GM19351 (cell line): ENCODE data around the gene SYVN1.
"Not testable (repeated sequence)": the region's sequence is repeated elsewhere in the genome, so short reads cannot be mapped to it uniquely, and the experiment has no call there.

ENCODE experiments used
- ATAC-seq: cut with Tn5 transposase; IDR thresholded peaks from one replicate; pipeline ENCODE4 v1.9.1; 2021; ENCODE audit warnings: mild to moderate bottlenecking, moderate library complexity; ENCODE audit not compliant: unreplicated experiment

The SYVN1 gene

DNA sequence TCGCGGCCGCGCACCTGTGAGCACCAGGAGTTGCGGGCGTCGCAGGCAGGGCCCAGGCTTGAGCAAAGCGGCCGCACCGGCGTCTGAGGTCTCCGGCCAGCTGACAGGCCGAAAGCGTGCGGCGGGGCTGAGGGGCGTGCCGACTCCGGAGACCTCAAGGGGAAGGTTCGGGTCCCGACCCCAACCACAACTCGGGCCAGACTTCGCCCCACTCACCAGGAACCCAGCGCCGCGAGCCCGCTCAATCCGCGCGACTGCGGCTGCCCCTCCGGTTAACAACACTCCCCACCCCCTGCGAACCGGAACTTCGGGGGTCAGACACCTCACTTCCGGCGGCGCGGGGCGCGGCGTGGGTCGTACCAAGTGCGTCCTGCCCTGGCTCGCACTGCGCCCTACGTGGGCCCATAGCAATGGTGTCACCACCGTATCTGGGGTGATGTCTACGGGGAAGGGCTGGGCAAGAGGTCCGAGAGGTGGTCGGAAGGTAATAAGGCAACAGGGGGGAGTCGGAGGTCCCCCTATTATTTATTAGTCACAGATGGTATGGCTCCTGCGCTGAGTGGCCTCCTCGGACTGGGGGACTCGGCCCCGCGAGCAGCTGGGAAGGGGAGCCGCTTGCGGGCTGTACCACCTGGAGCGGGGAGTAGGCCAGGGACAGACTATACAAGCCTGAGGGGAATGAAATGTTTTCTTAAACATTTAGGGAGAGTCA lies at the start of gene SYVN1:
Gene SYVN1 (minus strand): TSS at position 280 of the 712 bp plus-strand sequence. CDS start 918 bp downstream, outside the sequence.
- ATAC-seq: peak; percentile 56

- no peak for ATAC-seq
Measured at GRCh38 chr11:65183201-65183891, 49.0 kb upstream of the SYVN1 start.

DNA sequence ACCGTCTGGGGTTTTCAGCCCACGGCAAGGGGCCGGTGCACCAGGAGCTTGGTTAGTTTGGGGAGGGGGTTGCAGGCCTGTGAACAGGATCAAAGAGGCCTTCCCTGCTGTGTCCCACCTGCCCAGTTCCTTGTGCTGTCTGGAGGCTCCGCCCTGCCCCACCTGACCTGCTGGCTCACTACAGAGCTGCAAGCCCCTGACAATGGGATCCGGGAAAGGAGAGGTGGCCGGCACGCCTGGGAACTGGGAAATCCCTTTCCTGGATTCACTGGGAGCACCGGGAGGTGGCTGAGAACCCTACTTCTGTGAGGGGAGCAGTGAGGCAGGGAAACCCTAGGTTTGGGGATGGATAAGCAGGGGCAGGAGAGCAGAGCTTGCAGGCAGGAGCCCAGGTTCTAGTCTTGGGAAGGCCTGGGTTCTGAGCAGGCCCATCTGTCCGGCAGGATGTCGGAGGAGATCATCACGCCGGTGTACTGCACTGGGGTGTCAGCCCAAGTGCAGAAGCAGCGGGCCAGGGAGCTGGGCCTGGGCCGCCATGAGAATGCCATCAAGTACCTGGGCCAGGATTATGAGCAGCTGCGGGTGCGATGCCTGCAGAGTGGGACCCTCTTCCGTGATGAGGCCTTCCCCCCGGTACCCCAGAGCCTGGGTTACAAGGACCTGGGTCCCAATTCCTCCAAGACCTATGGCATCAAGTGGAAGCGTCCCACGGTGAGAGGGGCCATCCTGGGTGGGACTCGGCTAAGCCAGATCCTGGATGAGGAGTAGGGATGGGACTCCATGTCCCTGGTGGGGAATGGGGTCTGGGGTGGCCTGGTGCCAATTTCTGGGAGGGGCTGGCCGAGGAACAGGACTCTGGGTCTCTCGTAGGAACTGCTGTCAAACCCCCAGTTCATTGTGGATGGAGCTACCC lies 48.2 kb upstream of the SYVN1 start:
- ATAC-seq: no peak

- ATAC-seq: peak; percentile 52
Measured at GRCh38 chr11:65181569-65182257, 47.4 kb upstream of the SYVN1 start, which contains the start of gene CAPN1. Gene CAPN1, plus strand, starts transcription at chr11:65181928. Its CDS starts 774 bp downstream, at chr11:65182702.

- ATAC-seq: peak; percentile 61
Measured at GRCh38 chr11:65180877-65181568, 46.7 kb upstream of the SYVN1 start.

- ATAC-seq: not testable (repeated sequence)
Measured at GRCh38 chr11:65174571-65175010, 40.3 kb upstream of the SYVN1 start.

DNA sequence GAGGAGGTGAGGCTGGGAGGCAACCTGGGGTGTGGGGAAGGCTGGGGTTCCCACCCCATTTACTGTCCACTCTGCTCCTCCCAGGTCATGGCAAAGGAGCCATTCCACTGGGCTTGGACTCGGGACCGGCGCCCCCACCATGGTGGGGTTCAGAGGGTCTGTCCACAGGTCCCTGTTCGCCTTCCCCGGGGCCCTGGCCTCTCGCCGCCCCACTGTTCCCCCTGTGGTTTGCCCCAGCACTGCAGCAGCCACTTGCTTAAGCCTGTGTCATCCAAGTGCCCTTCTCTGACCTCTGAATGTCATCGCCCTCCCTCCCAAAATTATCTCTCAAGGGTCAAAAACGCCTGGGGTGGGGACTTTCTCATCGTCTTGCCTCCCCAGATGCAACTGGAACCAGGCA lies 38.3 kb upstream of the SYVN1 start:
- ATAC-seq: no peak

- ATAC-seq: no peak
Measured at GRCh38 chr11:65170058-65170534, 35.8 kb upstream of the SYVN1 start, which contains the start of gene SPDYC. Gene SPDYC, plus strand, starts transcription at chr11:65170233. Its CDS starts 1,125 bp downstream, at chr11:65171358.

GRCh38 chr11:65169164-65169641 lies 34.9 kb upstream of the SYVN1 start:
- ATAC-seq: no peak

DNA sequence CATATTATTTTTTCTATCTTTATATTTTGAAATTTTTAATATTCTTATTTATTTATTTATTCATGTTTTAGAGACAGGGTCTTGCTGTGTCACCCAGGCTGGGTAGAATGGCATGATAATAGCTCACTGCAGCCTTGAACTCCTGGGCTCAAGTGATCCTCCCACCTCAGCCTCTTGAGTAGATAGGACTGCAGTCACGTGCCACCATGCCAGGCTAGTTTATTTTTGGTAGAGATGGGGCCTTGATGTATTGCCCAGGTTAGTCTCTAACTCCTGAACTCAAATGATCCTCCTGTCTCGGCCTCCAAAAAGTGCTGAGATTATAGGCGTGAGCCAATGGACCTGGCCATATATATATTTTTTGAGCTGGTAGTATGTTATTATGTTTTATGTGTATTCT lies 33.3 kb upstream of the SYVN1 start:
- ATAC-seq: no peak

DNA sequence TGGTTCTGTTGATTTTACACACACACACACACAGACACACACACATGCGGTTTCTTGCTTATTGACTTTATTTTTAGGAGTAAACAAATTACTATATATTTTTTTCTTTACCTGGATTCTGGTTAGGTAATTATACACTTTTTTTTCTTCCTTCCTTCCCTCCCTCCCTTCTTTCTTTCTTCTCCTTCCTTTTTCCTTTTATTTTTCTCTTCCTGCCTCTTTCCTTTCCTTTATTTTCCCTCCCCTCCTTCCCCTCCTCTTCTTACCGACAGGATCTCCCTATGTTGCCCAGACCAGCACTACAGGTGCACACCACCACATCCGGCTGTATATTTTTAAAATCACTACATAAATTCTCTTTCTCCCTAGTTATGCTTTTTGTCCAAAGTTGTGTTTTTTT lies 32.6 kb upstream of the SYVN1 start:
- no peak for ATAC-seq

DNA sequence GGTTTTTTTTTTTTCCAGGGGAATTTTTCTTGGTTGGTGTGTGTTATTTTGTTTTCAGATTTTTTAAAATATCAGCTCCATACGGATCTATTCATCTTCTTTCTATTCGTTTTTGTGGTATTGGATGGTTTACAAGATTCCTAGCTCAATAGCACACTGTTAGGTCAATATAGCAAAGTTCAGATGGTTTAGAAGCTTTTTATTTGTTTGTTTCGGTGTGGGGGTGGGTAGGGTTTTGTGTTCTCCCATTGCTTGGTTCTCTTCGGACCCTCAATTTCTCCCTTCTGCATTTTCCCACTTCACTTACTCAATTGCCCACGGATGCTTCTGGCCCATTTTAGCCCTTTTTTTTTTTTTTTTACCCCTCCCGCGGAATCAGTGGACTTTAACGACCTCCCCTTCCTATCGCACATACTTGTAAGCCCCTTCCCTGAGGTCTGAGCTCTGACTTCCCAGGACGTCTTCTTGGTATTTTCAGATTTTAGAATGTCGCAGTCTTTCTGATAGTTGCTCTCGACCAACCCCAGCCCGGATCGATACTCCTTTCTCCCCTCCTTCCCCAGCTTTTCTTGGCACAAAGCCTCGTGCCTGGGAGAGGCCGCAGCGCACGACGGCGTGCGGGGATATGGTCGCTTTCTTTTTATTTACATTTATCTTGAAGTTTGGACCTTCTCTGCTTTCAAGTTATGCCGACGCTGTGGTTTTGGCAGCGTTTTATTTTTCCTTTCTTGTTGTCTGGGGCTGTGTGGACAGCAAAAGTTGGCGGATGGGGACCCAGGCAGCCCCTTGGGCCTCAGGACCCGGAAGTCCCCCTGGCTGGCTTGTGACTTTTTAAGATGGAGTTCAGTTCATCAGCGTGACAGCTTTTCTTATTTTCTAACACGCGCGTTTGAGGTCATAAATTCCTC lies 31.3 kb upstream of the SYVN1 start:
- no peak for ATAC-seq

DNA sequence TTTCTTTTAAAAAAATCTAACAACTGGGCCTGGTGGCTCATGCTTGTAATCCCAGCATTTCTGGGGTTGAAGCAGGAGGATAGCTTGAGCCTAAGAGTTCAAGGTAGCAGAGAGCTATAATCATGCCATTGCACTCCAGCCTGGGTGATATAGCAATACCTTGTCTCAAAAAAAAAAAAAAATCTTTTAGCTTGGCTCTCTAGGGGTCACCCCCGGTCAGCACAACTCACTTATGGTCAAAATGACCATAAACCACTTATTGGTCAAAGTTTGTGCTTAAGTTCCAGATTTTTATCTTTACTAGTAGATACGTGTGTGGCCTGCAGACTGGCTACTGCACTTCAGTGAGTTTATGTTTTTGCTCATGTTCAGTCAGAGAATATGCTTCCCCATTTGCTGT lies 29.4 kb upstream of the SYVN1 start:
- no peak for ATAC-seq

DNA sequence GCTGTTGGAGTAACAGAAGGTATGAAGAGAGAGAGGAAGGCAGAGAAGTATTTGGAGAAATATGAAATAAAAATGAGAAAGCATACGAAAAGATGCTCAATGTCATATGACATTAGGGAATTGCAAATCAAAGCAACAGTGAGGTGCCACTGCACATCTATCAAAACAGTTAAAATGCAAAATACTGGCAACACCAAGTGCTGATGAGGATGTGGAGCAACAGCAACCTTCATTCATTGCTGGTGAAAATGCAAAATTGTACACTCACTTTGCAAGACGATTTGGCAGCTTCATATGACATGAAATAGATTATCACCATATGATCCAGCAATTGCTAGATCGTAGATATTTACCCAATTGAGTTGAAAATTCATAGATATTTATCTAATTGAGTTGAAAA lies 26.3 kb upstream of the SYVN1 start:
- no peak for ATAC-seq

- no peak for ATAC-seq
Measured at GRCh38 chr11:65159012-65159411, 24.7 kb upstream of the SYVN1 start.

DNA sequence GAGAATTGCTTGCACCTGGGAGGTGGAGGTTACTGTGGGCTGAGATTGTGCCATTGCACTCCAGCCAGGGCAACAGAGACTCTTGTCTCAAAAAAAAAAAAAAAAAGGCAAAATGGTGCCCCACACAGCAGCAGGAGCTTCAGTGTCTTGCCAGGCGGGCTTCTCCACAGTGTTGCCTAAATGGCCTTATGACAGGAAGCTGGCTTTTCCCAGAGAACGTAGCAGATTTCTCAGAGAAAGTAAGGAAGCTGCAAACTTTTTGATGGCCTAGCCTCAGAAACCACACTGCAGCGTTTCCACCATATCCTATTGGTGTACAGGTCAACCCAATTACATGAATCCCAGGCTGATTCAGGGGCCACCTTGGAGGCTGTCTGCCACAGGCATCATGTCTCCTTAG lies 23.0 kb upstream of the SYVN1 start:
- no peak for ATAC-seq

DNA sequence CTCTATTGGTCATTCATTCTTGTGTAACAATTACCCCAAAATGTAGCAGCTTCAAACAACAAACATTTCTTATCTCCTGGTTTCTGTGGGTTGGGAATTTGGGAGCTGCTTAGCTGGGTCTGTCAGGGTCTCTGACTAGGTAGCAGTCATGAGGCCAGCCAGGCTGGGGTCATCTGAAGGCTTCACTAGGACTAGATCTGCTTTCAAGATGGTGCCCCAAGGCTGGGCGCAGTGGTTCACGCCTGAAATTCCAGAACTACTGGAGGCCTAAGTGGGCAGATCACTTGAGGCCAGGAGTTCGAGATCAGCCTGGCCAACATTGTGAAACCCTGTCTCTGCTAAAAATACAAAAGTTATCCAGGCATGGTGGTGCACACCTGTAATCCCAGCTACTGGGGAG lies 22.6 kb upstream of the SYVN1 start:
- ATAC-seq: no peak

- ATAC-seq: no peak
Measured at GRCh38 chr11:65156256-65156655, 21.9 kb upstream of the SYVN1 start.

DNA sequence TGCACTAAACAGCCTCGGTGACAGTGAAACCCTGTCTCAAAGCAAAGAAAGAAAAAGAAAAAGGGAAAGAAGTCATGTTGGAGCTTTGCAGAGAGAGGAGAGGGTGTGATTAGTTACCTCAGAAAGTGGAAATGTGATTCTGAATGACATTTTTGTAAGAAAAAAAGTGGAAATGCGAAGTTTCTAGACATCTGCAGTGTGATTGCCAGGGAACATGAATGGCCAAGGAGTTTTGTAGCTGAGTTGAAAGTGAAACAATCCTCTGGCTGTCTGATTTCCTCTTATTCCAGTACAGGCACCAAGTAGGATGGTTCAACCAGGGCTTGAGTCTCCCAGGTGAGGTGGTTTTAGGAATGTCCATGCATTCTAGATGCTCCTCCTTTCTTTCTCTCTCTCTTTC lies 17.8 kb upstream of the SYVN1 start:
- ATAC-seq: no peak
